HepG2 (cell line): ENCODE data around the gene ADCY10. TPM values are rescaled to one million over a fixed set of nuclear protein-coding genes. Genes with fewer than 3 reads are reported as not detected.

Experiments
- CBX5 ChIP-seq: sonication (generic); formaldehyde crosslinking; IDR thresholded peaks from 2 replicates; pipeline ENCODE4 v1.4.0; 2020; ENCODE audit warnings: missing genetic modification reagents, borderline replicate concordance
- DNMT1 ChIP-seq: sonication (generic); formaldehyde crosslinking; IDR thresholded peaks from 2 replicates; pipeline ENCODE4 v1.5.1; 2020; ENCODE audit warnings: mild to moderate bottlenecking, missing genetic modification reagents
- ELF4 ChIP-seq: sonication (generic); formaldehyde crosslinking; IDR thresholded peaks from 2 replicates; pipeline ENCODE4 v1.5.0; 2020; ENCODE audit warnings: missing genetic modification reagents, mild to moderate bottlenecking, moderate library complexity, borderline replicate concordance
- RAD21 ChIP-seq: fragments of 450-650 bp; formaldehyde crosslinking; IDR thresholded peaks from 2 replicates; pipeline ENCODE4 v1.5.0; 2020; ENCODE audit warnings: mild to moderate bottlenecking
- RARA ChIP-seq: IDR thresholded peaks from 2 replicates; pipeline ENCODE4 v1.6.1; 2016; ENCODE audit warnings: missing genetic modification reagents, missing compliant biosample characterization
- RBFOX2 ChIP-seq: fragments of 200-400 bp; formaldehyde crosslinking; IDR thresholded peaks from 2 replicates; pipeline ENCODE4 v1.6.1; 2017; ENCODE audit warnings: low read depth, mild to moderate bottlenecking, low read length
- SAP130 ChIP-seq: IDR thresholded peaks from 2 replicates; pipeline ENCODE4 v1.6.1; 2016; ENCODE audit warnings: low read depth
- SOX5 ChIP-seq: IDR thresholded peaks from 2 replicates; pipeline ENCODE4 v1.6.1; 2016; ENCODE audit warnings: borderline replicate concordance
- STAT6 ChIP-seq: sonication (generic); formaldehyde crosslinking; IDR thresholded peaks from 2 replicates; pipeline ENCODE4 v1.4.0; 2020; ENCODE audit warnings: missing genetic modification reagents, mild to moderate bottlenecking, borderline replicate concordance
- THAP8 ChIP-seq: sonication (generic); formaldehyde crosslinking; IDR thresholded peaks from 2 replicates; pipeline ENCODE4 v1.5.1; 2020; ENCODE audit warnings: missing genetic modification reagents, mild to moderate bottlenecking, borderline replicate concordance
- ZBTB46 ChIP-seq: sonication (generic); formaldehyde crosslinking; IDR thresholded peaks from 2 replicates; pipeline ENCODE4 v1.4.0; 2020; ENCODE audit warnings: mild to moderate bottlenecking, missing genetic modification reagents, borderline replicate concordance
- ZFAT ChIP-seq: sonication (generic); formaldehyde crosslinking; conservative IDR thresholded peaks from 2 replicates; pipeline ENCODE4 v1.8.1; 2023; ENCODE audit warnings: missing genetic modification reagents, inconsistent platforms
- ZFP36 ChIP-seq: fragments of 150-350 bp; IDR thresholded peaks from 2 replicates; pipeline ENCODE4 v1.6.1; 2018; ENCODE audit warnings: borderline replicate concordance, low read length, low read depth; ENCODE audit not compliant: partially characterized antibody
- ZNF274 ChIP-seq: sonication (generic); formaldehyde crosslinking; IDR thresholded peaks from 2 replicates; pipeline ENCODE4 v1.5.1; 2020; ENCODE audit warnings: mild to moderate bottlenecking, missing genetic modification reagents
- ZNF34 ChIP-seq: sonication (generic); formaldehyde crosslinking; IDR thresholded peaks from 2 replicates; pipeline ENCODE4 v1.4.0; 2020; ENCODE audit warnings: mild to moderate bottlenecking, missing genetic modification reagents, borderline replicate concordance
- ZNF367 ChIP-seq: sonication (generic); formaldehyde crosslinking; IDR thresholded peaks from 2 replicates; pipeline ENCODE4 v1.4.0; 2020; ENCODE audit warnings: missing genetic modification reagents, borderline replicate concordance
- ZNF607 ChIP-seq: sonication (generic); formaldehyde crosslinking; IDR thresholded peaks from 2 replicates; pipeline ENCODE4 v1.5.1; 2020; ENCODE audit warnings: missing genetic modification reagents, mild to moderate bottlenecking, borderline replicate concordance
- polyA plus RNA-seq, 8 experiments: library from polyadenylated mRNA; depleted of rRNA in 3 of 8; stranded (reverse) in 7 of 8; unstranded in 1 of 8; fragments of >200 nt; fragmentation: Illumina TruSeq in 4 of 8; extraction: Trizol in 4 of 8; gene quantifications; 2 replicates each; pipeline versions ENCODE4 v1.2.1 to v1.2.3, GENCODE V29; 2011 to 2016; ENCODE audit warnings: low read depth in 4 of 8, missing spikeins in 1 of 8, mixed read lengths in 1 of 8; ENCODE audit not compliant: insufficient read depth in 1 of 8
- total RNA-seq, 5 experiments: library from RNA; depleted of rRNA; stranded (reverse); fragments of >200 nt; fragmentation: Illumina TruSeq; extraction: Trizol; gene quantifications; 2 replicates each; pipeline ENCODE4 v1.2.3, GENCODE V29; 2016; ENCODE audit warnings: low read depth in 1 of 5
- TF ChIP-seq, protein P1 (sequence below): sonication (generic); formaldehyde crosslinking; conservative IDR thresholded peaks from 2 replicates; pipeline ENCODE4 v1.4.0; 2020; ENCODE audit warnings: missing genetic modification reagents
- TF ChIP-seq, protein P2 (sequence below): sonication (generic); formaldehyde crosslinking; IDR thresholded peaks from 2 replicates; pipeline ENCODE4 v1.4.0; 2020; ENCODE audit warnings: missing genetic modification reagents

ADCY10 gene
- total and polyA plus RNA-seq, 2 of the 13 experiments (the other 11 are each of a cell fraction or from before 2014, with no cell fraction given): 0.02 to 0.03 TPM

DNA sequence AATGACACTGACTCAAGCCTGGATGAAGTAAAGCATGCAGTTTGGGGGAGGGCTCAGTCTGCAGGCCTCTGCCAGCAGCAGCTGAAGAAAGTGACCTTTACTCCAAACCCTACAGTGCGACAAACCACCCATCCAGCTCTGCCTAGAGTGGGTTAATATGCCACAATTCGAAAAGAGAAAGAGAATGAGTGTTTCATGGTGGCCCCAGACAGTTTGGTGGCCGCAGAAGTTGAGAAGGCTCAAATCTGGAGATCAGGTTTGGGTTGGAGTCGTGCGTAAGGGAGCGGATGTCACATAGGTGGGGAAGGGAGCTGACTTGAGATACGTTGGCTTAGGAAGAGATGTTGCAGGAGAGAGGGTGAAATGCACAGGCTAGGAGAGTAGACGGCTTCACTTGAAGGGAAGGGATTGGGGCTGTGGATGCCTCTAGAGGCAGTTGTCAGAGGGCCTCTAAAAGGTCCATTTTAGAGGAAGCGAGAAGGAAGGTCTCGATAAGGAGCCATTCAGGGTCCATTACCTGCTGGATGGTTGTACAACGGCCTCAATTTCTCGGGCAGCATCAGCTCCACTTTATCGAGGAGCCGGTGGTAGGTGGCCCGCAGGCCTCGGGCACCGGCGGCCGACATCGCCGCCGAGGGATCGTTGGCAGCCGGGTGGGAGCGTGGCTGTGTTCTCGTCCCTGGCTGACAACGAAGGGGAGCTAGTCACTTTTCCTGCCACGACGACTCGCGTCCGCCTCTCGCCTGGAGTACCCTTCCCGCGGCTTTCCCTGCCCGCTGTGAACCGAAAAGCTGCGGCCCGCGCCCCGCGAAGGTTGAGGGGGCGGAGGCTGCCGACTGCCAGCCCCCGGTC lies 21.5 kb upstream of the ADCY10 start (continued):
- TF ChIP-seq STAT6 (CRISPR knock-in tag): no peak; the same call in 1 of the 2 replicates
- no peak; the same call in 1 of the 2 replicates for TF ChIP-seq SOX5
- TF ChIP-seq, protein P1, sequence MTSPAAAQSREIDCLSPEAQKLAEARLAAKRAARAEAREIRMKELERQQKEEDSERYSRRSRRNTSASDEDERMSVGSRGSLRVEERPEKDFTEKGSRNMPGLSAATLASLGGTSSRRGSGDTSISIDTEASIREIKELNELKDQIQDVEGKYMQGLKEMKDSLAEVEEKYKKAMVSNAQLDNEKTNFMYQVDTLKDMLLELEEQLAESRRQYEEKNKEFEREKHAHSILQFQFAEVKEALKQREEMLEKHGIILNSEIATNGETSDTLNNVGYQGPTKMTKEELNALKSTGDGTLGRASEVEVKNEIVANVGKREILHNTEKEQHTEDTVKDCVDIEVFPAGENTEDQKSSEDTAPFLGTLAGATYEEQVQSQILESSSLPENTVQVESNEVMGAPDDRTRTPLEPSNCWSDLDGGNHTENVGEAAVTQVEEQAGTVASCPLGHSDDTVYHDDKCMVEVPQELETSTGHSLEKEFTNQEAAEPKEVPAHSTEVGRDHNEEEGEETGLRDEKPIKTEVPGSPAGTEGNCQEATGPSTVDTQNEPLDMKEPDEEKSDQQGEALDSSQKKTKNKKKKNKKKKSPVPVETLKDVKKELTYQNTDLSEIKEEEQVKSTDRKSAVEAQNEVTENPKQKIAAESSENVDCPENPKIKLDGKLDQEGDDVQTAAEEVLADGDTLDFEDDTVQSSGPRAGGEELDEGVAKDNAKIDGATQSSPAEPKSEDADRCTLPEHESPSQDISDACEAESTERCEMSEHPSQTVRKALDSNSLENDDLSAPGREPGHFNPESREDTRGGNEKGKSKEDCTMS (CRISPR knock-in tag): no peak
- TF ChIP-seq DNMT1 (CRISPR knock-in tag): no peak
- no peak for TF ChIP-seq CBX5 (CRISPR knock-in tag)
- no peak for TF ChIP-seq ZBTB46 (CRISPR knock-in tag)
- TF ChIP-seq, protein P2, sequence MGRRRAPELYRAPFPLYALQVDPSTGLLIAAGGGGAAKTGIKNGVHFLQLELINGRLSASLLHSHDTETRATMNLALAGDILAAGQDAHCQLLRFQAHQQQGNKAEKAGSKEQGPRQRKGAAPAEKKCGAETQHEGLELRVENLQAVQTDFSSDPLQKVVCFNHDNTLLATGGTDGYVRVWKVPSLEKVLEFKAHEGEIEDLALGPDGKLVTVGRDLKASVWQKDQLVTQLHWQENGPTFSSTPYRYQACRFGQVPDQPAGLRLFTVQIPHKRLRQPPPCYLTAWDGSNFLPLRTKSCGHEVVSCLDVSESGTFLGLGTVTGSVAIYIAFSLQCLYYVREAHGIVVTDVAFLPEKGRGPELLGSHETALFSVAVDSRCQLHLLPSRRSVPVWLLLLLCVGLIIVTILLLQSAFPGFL: no peak
- no peak; the same call in 1 of the 2 replicates for TF ChIP-seq RBFOX2
- TF ChIP-seq RAD21: no peak
- no peak; the same call in 1 of the 2 replicates for TF ChIP-seq THAP8 (CRISPR knock-in tag)
- TF ChIP-seq SAP130 (CRISPR knock-in tag): peak; percentile 82
- no peak for TF ChIP-seq ZNF34 (CRISPR knock-in tag)
- peak; percentile 89; the same call in 1 of the 2 replicates for TF ChIP-seq ZNF607 (CRISPR knock-in tag)
- no peak; the same call in 1 of the 2 replicates for TF ChIP-seq ZNF274 (CRISPR knock-in tag)
- TF ChIP-seq ZNF367 (CRISPR knock-in tag): peak; percentile 16; the same call in 1 of the 2 replicates
- TF ChIP-seq ZFAT (CRISPR knock-in tag): peak; percentile 73; the same call in 1 of the 2 replicates
- peak; percentile 15 for TF ChIP-seq RARA (CRISPR knock-in tag)
- TF ChIP-seq ELF4 (CRISPR knock-in tag): no peak
- no peak for TF ChIP-seq ZFP36
